HG02938 (cell line): ENCODE data around the gene MMEL1.

Experiments
- ATAC-seq: cut with Tn5 transposase; IDR thresholded peaks from one replicate; pipeline ENCODE4 v1.9.1; 2021; ENCODE audit warnings: mild to moderate bottlenecking, moderate library complexity; ENCODE audit not compliant: unreplicated experiment

The MMEL1 gene

GRCh38 chr1:2546515-2547209 is 86.2 kb downstream of the MMEL1 start:
- peak; percentile 29 for ATAC-seq

DNA sequence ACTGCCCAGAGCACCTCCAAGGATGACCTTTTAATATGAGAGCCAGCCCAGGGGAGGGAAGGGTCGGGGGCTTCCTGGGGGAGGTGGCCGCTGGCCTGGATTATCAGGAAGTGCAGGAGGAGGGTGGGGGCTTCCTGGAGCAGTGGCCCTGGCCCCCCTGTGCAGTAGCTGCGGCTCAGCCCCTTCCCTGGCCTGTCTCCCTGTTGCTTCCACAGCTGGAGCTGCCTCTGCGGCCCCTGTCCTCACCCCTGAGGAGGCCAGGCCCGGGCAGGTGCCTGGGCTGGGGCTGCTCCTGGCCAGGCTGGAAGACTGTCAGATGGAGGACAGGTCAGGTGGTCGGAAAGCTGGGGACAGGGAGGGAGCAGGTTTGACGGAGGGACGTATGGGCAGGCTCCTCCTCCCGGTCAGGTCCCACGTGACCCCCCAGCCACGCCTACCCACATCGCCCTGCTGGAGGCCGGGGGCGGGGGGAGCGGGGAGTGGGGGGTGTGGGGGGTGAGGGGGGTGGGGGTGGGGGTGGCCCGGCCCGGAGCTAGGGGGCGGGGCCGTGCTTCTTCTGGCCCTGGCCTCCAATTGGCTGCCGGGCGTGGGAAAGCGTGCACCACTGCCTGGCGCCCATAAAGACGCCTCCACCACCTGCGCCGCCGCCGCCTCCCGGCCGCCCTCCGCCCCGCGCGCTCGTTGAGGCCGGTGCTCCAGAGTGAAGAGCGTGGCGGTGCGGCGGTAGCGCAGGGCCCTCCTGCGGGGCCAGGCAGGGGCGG is 86.9 kb downstream of the MMEL1 start:
- peak; percentile 23 for ATAC-seq

DNA sequence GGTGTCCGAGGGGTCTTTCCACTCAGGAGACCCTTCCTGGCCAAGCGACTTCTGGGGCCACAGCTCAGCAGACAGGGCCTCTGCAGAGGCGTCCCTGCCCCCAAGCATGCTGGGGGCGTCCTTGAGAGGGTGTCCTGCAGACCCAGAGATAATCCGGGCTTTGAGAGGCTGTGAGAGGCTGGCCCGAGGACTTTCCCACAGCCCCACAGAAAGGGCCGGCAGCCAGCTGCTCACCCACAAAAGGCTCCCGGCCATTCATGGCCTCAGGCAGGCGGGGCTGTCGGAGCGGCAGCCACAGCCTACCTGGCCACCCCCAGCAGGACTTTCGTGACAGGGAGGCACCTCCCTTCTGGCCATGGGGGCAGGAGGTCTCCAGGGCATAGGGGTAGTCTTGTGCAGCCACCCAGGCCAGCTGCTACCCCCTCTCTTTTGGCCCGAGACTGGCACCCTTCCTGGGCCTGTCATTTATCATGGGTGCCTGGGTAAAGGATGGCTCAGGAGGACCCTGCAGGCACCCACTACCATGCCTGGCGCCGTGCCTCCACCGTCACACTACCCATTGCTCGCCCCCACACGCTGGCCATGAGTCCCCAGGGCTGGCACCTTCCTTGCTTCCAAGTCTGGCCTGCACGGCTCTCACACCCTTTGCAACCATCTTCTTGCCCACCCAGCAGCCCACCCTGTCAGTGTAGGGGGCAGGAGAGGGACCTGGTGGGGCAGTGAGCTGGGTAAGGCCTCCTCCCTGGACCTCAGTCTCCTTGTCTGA is 87.8 kb downstream of the MMEL1 start:
- no peak for ATAC-seq

- no peak for ATAC-seq
These were observed 88.5 kb downstream of the MMEL1 start for GRCh38 chr1:2544093-2544874.

GRCh38 chr1:2543543-2544092 is 89.2 kb downstream of the MMEL1 start:
- no peak for ATAC-seq

- ATAC-seq: no peak
These were observed 90.4 kb downstream of the MMEL1 start for GRCh38 chr1:2542246-2542915.

GRCh38 chr1:2541619-2542245 is 91.1 kb downstream of the MMEL1 start:
- no peak for ATAC-seq

- ATAC-seq: no peak
These were observed 91.9 kb downstream of the MMEL1 start for GRCh38 chr1:2540816-2541492.
